Muscle layer of duodenum (tissue), 2 donors: Measurements from ENCODE around the gene GFI1.

Source experiments
- H3K27ac ChIP-seq: one replicate; pipeline ENCODE4 v1.7.0; 2013; ENCODE audit warnings: mild to moderate bottlenecking, low read length
- H3K27me3 ChIP-seq: one replicate; pipeline ENCODE4 v1.7.0; 2013; ENCODE audit warnings: low read depth, mild to moderate bottlenecking, control low read depth, low read length
- H3K36me3 ChIP-seq, 2 donors: one replicate each; pipeline ENCODE4 v1.7.0; 2013; ENCODE audit warnings: low read length in 2 of 2, control low read depth in 1 of 2, mild to moderate bottlenecking in 1 of 2; ENCODE audit not compliant: insufficient read depth in 2 of 2, control insufficient read depth in 1 of 2
- H3K4me1 ChIP-seq, 2 donors: one replicate each; pipeline ENCODE4 v1.7.0; 2013; ENCODE audit warnings: low read length in 2 of 2, mild to moderate bottlenecking in 2 of 2, control low read depth in 1 of 2, moderate library complexity in 1 of 2; ENCODE audit not compliant: insufficient read depth in 2 of 2, control insufficient read depth in 1 of 2
- H3K4me3 ChIP-seq, 2 donors: one replicate each; pipeline ENCODE4 v1.7.0; 2013; ENCODE audit warnings: low read length in 2 of 2, low read depth in 1 of 2, mild to moderate bottlenecking in 1 of 2
- H3K9me3 ChIP-seq, 2 donors: one replicate each; pipeline ENCODE4 v1.7.0; 2013; ENCODE audit warnings: low read length in 2 of 2, control low read depth in 1 of 2, mild to moderate bottlenecking in 1 of 2; ENCODE audit not compliant: control insufficient read depth in 1 of 2
- donor health status: healthy.

GFI1 gene

DNA sequence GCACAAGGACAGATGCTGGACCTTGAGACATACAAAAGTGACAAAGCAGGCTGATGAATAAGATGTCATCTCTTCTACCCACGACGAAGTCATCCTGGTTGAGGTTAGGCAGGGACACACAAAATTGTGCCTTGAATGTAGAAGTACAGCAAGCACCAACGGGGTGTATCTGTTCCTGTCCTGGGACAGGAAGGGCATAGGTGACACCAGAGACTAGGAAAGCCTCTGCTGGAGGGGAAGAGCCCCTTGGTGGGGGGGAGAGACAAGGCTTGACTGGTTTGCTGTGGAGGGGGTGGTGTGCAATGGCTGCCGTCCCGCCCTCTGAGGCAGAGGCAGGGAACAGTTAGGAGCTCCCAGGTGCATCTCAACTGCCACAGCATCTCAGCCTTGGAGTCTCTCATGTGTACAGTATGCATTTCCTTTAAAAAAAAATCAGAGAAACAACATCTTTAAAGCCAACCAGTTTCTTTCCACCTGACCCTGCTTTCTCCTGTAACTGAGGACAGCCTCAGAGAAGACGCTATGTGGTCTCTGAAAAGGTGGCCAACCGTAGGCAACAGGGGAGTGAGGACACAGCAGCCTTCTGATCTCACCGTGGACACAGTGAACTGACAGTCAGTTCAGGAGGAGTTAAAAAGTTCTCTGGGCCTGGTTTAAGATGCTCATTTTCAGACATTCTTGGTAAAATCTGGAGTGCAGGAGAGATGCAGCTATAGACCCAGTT lies 17.7 kb upstream of the GFI1 start:
- Histone ChIP-seq H3K36me3 (no peaks in the 10 kb centered on the region), H3K27me3 (no peaks in the 10 kb centered on the region), H3K4me1 (no peaks in the 10 kb centered on the region), H3K9me3 (no peaks in the 10 kb centered on the region), H3K4me3 (no peak overlapping the region), H3K27ac (no peak overlapping the region)

GRCh38 chr1:92503926-92504285 lies 17.2 kb upstream of the GFI1 start:
- H3K27ac ChIP-seq: no peak overlapping the region
- H3K27me3 ChIP-seq: no peaks in the 10 kb centered on the region
- H3K9me3 ChIP-seq: no peaks in the 10 kb centered on the region
- H3K36me3 ChIP-seq: no peaks in the 10 kb centered on the region
- H3K4me1 ChIP-seq: no peaks in the 10 kb centered on the region
- no peak overlapping the region for H3K4me3 ChIP-seq

GRCh38 chr1:92503043-92503925 lies 16.6 kb upstream of the GFI1 start:
- Histone ChIP-seq H3K36me3 (no peaks in the 10 kb centered on the region), H3K27me3 (no peaks in the 10 kb centered on the region), H3K4me3 (no peak overlapping the region), H3K27ac (no peak overlapping the region), H3K4me1 (no peaks in the 10 kb centered on the region), H3K9me3 (no peaks in the 10 kb centered on the region)

DNA sequence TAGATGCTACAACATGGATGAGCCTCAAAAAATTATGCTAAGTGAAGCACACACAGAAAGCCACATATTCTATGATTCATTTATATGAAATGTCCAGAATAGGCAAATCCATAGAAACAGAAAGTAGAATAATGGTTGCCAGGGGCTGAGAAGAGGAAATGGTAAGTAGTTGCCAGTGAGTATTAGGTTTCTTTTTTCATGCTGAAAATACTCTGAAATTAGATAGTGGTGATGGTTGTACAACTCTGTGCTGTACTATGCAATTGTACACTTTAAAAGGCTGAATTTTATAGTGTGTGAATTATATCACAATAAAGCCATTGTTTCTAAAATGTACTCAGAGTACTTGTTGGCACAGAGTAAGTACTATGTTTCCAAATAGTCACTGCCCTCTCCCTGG lies 15.5 kb upstream of the GFI1 start:
- Histone ChIP-seq H3K27me3 (no peaks in the 10 kb centered on the region), H3K4me1 (no peaks in the 10 kb centered on the region), H3K27ac (no peak overlapping the region), H3K36me3 (no peaks in the 10 kb centered on the region), H3K9me3 (no peaks in the 10 kb centered on the region), H3K4me3 (no peak overlapping the region)

GRCh38 chr1:92500552-92500951 lies 13.8 kb upstream of the GFI1 start:
- Histone ChIP-seq H3K27ac (no peak overlapping the region), H3K36me3 (no peaks in the 10 kb centered on the region), H3K9me3 (no peaks in the 10 kb centered on the region), H3K27me3 (no peaks in the 10 kb centered on the region), H3K4me3 (no peak overlapping the region), H3K4me1 (no peaks in the 10 kb centered on the region)

DNA sequence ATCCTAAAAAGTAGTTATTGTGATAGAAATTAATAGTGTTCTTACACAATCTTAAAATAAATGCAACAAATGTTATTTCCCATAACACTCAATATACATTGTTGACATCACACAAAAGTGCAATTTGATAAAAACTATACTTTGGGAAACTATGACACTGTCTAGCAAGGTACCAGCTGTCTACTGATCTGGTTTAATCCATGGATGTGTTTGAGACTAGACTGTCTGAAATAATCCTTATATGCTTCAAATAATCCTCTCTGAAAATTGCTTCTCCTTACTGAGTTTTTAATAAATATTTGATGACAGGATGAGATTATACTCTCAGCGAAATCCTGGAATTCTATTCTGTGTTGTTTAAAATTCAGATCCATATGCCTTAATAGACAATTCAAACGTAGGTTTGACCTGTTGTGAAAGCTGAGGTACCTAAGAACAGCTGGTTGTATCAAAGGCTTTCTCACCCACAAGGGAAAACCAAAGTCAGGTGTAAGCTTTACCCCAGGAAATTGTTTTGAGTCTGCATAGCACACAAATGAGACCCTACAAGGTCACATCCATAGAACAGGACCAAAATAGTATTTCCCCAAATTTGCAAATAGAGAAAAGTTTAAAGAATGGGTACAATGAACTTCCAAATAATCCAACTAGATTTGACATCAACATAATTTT lies 8.8 kb upstream of the GFI1 start:
- Histone ChIP-seq H3K27ac (no peak overlapping the region), H3K36me3 (no peaks in the 10 kb centered on the region), H3K9me3 (no peaks in the 10 kb centered on the region), H3K27me3 (no peaks in the 10 kb centered on the region), H3K4me1 (no peaks in the 10 kb centered on the region), H3K4me3 (no peak overlapping the region)

GRCh38 chr1:92494485-92495141 lies 7.9 kb upstream of the GFI1 start:
- no peak overlapping the region for H3K4me3 ChIP-seq
- no peaks in the 10 kb centered on the region for H3K9me3 ChIP-seq
- no peak overlapping the region for H3K27ac ChIP-seq
- no peaks in the 10 kb centered on the region for H3K36me3 ChIP-seq
- H3K27me3 ChIP-seq: no peaks in the 10 kb centered on the region
- H3K4me1 ChIP-seq: no peaks in the 10 kb centered on the region

DNA sequence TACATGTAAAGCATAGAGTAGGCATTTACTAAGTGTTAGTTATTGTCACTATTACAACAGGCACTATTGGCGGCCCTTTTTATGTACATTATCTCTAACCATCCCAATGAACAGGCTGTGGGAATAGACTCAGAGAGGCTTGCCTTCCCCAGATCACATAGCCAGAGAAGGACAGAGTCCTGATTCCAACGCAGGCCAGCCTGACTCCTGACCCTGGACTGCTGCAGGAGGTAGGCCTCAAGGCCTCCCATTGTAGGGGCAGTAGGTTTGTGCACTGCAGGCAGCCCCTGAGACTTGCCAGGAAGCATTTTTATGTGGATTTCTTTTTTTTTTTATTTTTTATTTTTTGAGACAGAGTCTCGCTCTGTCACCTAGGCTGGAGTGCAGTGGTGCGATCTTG lies 6.4 kb upstream of the GFI1 start:
- Histone ChIP-seq H3K36me3 (no peaks in the 10 kb centered on the region), H3K4me3 (no peak overlapping the region), H3K9me3 (no peaks in the 10 kb centered on the region), H3K4me1 (no peaks in the 10 kb centered on the region), H3K27me3 (no peaks in the 10 kb centered on the region), H3K27ac (no peak overlapping the region)

DNA sequence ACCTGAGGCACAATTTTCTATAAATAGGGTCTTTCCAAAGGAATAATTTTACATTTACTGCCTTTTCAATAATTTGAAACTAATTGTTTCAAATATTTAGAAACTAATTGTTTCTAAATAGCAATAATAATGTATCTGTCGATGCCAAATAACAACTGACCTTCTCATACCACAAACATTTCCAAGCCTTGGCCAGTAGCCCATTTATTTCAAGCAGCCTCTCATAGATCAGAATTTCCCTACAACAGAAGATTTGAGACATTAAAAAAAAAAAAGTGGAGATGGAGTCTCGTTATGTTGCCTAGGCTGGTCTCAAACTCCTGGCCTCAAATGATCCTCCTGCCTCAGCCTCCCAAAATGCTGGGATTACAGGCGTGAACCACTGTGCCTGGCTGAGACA lies 2.1 kb upstream of the GFI1 start:
- Histone ChIP-seq H3K27ac (no peak overlapping the region), H3K4me1 (peaks cover 6 to 28% of the 10 kb centered on the region in 2 donors), H3K9me3 (no peaks in the 10 kb centered on the region), H3K4me3 (no peak overlapping the region), H3K27me3 (peaks cover 15% of the 10 kb centered on the region), H3K36me3 (no peaks in the 10 kb centered on the region)

DNA sequence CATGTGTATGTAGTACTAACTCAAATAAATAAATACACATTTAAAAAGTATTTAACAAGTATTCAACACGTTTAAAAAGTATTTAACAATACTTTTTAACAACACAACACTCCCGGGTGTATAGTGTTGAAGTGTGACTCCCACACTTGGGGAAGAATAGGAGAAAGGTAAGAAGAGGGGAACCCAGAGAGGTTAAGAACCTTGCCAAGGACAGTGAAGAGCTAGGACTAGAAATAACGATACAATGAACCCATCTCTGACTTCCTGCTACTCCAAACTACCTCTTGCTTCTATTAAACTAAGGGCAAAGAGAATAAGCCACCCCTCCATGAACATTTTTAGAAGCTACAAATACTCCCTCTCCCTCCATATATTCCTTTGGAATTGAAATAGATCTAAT lies 1.7 kb upstream of the GFI1 start:
- no peaks in the 10 kb centered on the region for H3K36me3 ChIP-seq
- H3K4me1 ChIP-seq: peaks cover 6 to 32% of the 10 kb centered on the region in 2 donors
- H3K27ac ChIP-seq: no peak overlapping the region
- no peaks in the 10 kb centered on the region for H3K9me3 ChIP-seq
- peaks cover 19% of the 10 kb centered on the region for H3K27me3 ChIP-seq
- no peak overlapping the region for H3K4me3 ChIP-seq

- no peak overlapping the region for H3K27ac ChIP-seq
- peak overlapping the region in 1 of 2 donors; percentile 73 for H3K4me3 ChIP-seq
- peaks cover 32% of the 10 kb centered on the region for H3K27me3 ChIP-seq
- peaks cover 6 to 45% of the 10 kb centered on the region in 2 donors for H3K4me1 ChIP-seq
- no peaks in the 10 kb centered on the region for H3K36me3 ChIP-seq
- H3K9me3 ChIP-seq: no peaks in the 10 kb centered on the region
Observed at GRCh38 chr1:92487078-92487605, 417 bp upstream of the GFI1 start.
